Spleen (tissue), 11 donors: ENCODE results near the gene TMEM40. TPM values are rescaled to one million over a fixed set of nuclear protein-coding genes. Genes with fewer than 3 reads are reported as not detected.
A peak's percentile ranks its signal among the peaks of the same experiment; 100 is the strongest.

Source experiments
- DNase-seq: peaks from one replicate; pipeline ENCODE4 v3.0.0-alpha.2; 2020
- H3K27ac ChIP-seq, 8 donors: fragments of 200-600 bp; sonication (generic) in 7 of 8; 1 replicate in 4 of 8; 2 replicates in 4 of 8; pipeline versions ENCODE4 v1.5.0 to v1.8.0; 2016 to 2021; ENCODE audit warnings: inconsistent platforms in 4 of 8, mild to moderate bottlenecking in 4 of 8, moderate library complexity in 1 of 8
- H3K27me3 ChIP-seq, 7 donors: fragments of 200-600 bp; sonication (generic) in 6 of 7; replicated peaks in 1 of 7; 1 replicate in 4 of 7; 2 replicates in 3 of 7; pipeline versions ENCODE4 v1.5.0 to v1.8.0; 2016 to 2021; ENCODE audit warnings: inconsistent platforms in 3 of 7, mild to moderate bottlenecking in 1 of 7
- H3K36me3 ChIP-seq, 6 donors: fragments of 200-600 bp; sonication (generic) in 5 of 6; 1 replicate in 4 of 6; 2 replicates in 2 of 6; pipeline versions ENCODE4 v1.5.0 to v1.8.0; 2016 to 2021; ENCODE audit warnings: inconsistent platforms in 2 of 6
- H3K4me1 ChIP-seq, 6 donors: fragments of 200-600 bp; sonication (generic) in 5 of 6; 1 replicate in 3 of 6; 2 replicates in 3 of 6; pipeline versions ENCODE4 v1.5.0 to v1.8.0; 2016 to 2021; ENCODE audit warnings: inconsistent platforms in 3 of 6
- H3K4me3 ChIP-seq, 8 donors: fragments of 200-600 bp; sonication (generic) in 7 of 8; 1 replicate in 4 of 8; 2 replicates in 4 of 8; pipeline versions ENCODE4 v1.5.0 to v1.8.0; 2016 to 2021; ENCODE audit warnings: inconsistent platforms in 4 of 8, mild to moderate bottlenecking in 4 of 8, moderate library complexity in 2 of 8
- H3K9me3 ChIP-seq, 8 donors: fragments of 200-600 bp; sonication (generic) in 7 of 8; 1 replicate in 4 of 8; 2 replicates in 4 of 8; pipeline versions ENCODE4 v1.5.0 to v1.8.0; 2016 to 2021; ENCODE audit warnings: inconsistent platforms in 4 of 8
- POLR2A ChIP-seq, 3 donors: fragments of 450-650 bp; IDR thresholded peaks; one replicate each; pipeline ENCODE4 v1.5.1; 2017; ENCODE audit warnings: antibody characterized with exemption in 3 of 3, mild to moderate bottlenecking in 1 of 3
- POLR2AphosphoS5 ChIP-seq, 3 donors: sonication (generic); formaldehyde crosslinking; IDR thresholded peaks; one replicate each; pipeline ENCODE4 v1.5.1; 2017; ENCODE audit warnings: antibody characterized with exemption in 3 of 3
- WGBS, 5 donors: extraction: QIAGEN DNeasy Blood & Tissue Kit in 3 of 5; methylation state at CpG; one replicate each; pipeline versions ENCODE4 v1.1.5 to v1.1.7; 2013 to 2018; 5-methylcytosine and 5-hydroxymethylcytosine counted together
- intact Hi-C: fragments of 100-400 bp; cut with DNase I; formaldehyde crosslinking; loops from one replicate; pipeline ENCODE4 v1.15.0; 2023; ENCODE audit warnings: low total_unique reads
- polyA plus RNA-seq, 3 donors: library from polyadenylated mRNA; stranded (reverse); fragments of 200-250 nt; gene quantifications; one replicate each; pipeline ENCODE4 v1.2.1, GENCODE V29; 2013
- total RNA-seq, 7 donors: library from RNA; depleted of rRNA in 3 of 7; stranded (reverse); fragments of >200 nt in 3 of 7; fragmentation: NEBNext Ultra II Directional in 4 of 7; extraction: Animal tissue kit (Norgen Biotek cat#: 25700) in 4 of 7; gene quantifications; one replicate each; pipeline versions ENCODE4 v1.1.0 to v1.2.1, GENCODE V29; 2016 to 2021
- TF ChIP-seq, protein P1 (sequence below), 11 experiments: fragments of 200-600 bp in 7 of 11; fragments of 450-650 bp in 4 of 11; sonication (generic) in 4 of 11; IDR thresholded peaks in 8 of 11; conservative IDR thresholded peaks in 3 of 11; 1 replicate in 7 of 11; 2 replicates in 4 of 11; pipeline versions ENCODE4 v1.4.0 to v1.8.0; 2016 to 2021; ENCODE audit warnings: antibody characterized with exemption in 11 of 11, inconsistent platforms in 4 of 11, mild to moderate bottlenecking in 1 of 11
- donor health status: healthy with polysubstance abuse.
- donor health status: DM: no; HTN: no; CAD: no; lungs with moderate emphysema.
- donor health status: DM: no; HTN: no; CAD: no.
- donor health status: Bipolar disorder and iron deficiency.
- donor health status: healthy.
- donor health status: DM: no; HTN: no; CAD: no.
- donor health status: DM: yes; HTN: yes; CAD: no.

TMEM40 gene
- total and polyA plus RNA-seq, 10 donors: 0.29 to 3.8 (median 2.0) TPM

DNA sequence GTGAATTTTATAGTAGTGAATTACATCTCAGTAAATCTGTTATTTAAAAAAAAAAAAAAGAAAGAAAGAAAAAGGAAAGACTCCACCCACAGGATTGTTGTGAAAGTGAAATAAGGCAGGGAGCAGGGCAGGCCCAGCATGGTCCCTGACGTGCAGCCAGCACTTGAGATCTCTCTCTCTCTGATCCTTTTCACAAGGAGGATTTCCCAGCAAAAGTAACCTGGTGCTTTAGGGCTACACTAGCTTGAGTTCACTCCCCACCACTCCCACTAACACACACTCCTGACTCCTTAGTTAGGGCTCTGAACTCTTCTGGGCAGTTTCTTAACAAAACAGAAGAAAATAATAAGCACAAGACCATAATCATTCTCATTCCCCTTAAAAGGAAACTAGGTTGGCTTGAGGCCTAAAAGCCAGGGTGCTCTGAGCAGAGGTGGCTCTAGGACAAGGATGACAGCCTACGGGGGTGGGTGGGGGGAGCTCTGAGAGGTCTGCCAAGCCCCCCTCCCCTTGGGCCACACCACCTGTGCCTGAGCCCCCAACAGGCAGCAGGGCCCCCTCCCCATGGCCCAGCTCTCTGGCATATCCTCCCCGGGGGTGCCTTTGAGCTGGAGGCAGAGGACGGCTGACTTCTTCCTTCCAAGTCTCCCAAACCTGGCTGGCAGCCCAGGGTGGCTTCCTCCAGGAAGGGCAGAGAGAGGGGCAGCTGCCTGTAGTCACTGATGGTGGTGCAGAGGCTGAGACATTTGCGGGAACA is 856 bp downstream of the TMEM40 start:
- peak overlapping the region; percentile 27 to 79 (median 63) for H3K27ac ChIP-seq
- no peaks in the 10 kb centered on the region for H3K36me3 ChIP-seq
- TF ChIP-seq, protein P1, sequence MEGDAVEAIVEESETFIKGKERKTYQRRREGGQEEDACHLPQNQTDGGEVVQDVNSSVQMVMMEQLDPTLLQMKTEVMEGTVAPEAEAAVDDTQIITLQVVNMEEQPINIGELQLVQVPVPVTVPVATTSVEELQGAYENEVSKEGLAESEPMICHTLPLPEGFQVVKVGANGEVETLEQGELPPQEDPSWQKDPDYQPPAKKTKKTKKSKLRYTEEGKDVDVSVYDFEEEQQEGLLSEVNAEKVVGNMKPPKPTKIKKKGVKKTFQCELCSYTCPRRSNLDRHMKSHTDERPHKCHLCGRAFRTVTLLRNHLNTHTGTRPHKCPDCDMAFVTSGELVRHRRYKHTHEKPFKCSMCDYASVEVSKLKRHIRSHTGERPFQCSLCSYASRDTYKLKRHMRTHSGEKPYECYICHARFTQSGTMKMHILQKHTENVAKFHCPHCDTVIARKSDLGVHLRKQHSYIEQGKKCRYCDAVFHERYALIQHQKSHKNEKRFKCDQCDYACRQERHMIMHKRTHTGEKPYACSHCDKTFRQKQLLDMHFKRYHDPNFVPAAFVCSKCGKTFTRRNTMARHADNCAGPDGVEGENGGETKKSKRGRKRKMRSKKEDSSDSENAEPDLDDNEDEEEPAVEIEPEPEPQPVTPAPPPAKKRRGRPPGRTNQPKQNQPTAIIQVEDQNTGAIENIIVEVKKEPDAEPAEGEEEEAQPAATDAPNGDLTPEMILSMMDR (IDR thresholded peaks at IDR 0.05 in 8 of 11, conservative IDR thresholded peaks at IDR 0.05 in 3 of 11): no peak
- TF ChIP-seq POLR2AphosphoS5 (IDR thresholded peaks at IDR 0.05): no peak
- no peak for TF ChIP-seq POLR2A (IDR thresholded peaks at IDR 0.05)
- no peak overlapping the region for H3K4me3 ChIP-seq
- H3K9me3 ChIP-seq: no peaks in the 10 kb centered on the region
- H3K4me1 ChIP-seq: peaks cover 0 to 19% (median 6%) of the 10 kb centered on the region in 6 donors
- H3K27me3 ChIP-seq: no peaks in the 10 kb centered on the region
- DNase-seq: no peak
- intact Hi-C loops: no loop called here
- WGBS, 5 donors: 17 to 29% (median 20%) methylated on average over 3 to 5 of the region's 5 CpGs

DNA sequence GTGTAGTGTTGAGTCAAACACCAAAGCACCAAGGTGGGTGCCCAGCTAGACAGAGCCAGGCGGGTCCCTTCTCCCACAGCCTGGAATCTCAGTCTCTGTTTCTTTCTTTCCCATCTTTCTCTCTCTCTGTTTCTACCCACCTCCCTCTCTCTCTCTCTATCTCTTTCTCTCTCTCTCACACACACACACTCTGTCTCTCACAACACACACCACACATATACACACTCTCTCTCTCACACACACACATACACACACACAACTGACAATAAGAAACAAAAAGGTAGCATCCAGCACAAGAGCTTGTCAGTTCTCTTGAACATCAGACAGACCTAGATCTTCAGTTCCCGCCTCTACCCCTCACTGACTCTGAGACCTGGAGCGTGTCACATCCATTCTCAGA is 2.4 kb downstream of the TMEM40 start:
- no peaks in the 10 kb centered on the region for H3K36me3 ChIP-seq
- WGBS, 5 donors: 94 to 99% (median 95%) methylated on average over 3 of the region's 3 CpGs
- no peak overlapping the region for H3K27ac ChIP-seq
- TF ChIP-seq, protein P1 (IDR thresholded peaks at IDR 0.05 in 8 of 11, conservative IDR thresholded peaks at IDR 0.05 in 3 of 11): no peak
- no peak for TF ChIP-seq POLR2A (IDR thresholded peaks at IDR 0.05)
- TF ChIP-seq POLR2AphosphoS5 (IDR thresholded peaks at IDR 0.05): no peak
- intact Hi-C loops: no loop called here
- peaks cover 0 to 19% (median 6%) of the 10 kb centered on the region in 6 donors for H3K4me1 ChIP-seq
- H3K4me3 ChIP-seq: no peak overlapping the region
- H3K27me3 ChIP-seq: no peaks in the 10 kb centered on the region
- no peaks in the 10 kb centered on the region for H3K9me3 ChIP-seq
- DNase-seq: no peak

DNA sequence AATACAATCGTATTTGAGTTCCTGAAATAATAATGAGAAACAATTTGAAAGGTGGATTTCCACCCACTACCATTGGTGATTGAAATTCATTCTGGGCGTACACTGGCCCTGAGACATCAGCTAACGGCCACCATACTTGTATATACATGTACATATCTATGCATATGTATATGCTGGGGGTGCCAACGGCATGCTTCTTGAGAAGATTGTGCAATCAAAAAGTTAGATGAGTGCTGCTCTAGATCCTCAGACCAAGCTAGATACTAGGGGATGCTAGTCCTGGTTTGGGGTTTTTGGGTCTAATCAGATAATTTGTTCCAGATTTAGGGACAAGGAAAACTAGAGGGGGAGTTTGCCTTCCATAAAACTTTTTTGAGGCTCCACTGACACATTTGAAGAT is 2.9 kb downstream of the TMEM40 start:
- H3K36me3 ChIP-seq: no peaks in the 10 kb centered on the region
- no peaks in the 10 kb centered on the region for H3K27me3 ChIP-seq
- no peak overlapping the region for H3K27ac ChIP-seq
- TF ChIP-seq POLR2A (IDR thresholded peaks at IDR 0.05) (no peak), POLR2AphosphoS5 (IDR thresholded peaks at IDR 0.05) (no peak)
- TF ChIP-seq, protein P1 (IDR thresholded peaks at IDR 0.05 in 8 of 11, conservative IDR thresholded peaks at IDR 0.05 in 3 of 11): no peak
- intact Hi-C loops: no loop called here
- no peaks in the 10 kb centered on the region for H3K9me3 ChIP-seq
- no peak overlapping the region for H3K4me3 ChIP-seq
- no peak for DNase-seq
- H3K4me1 ChIP-seq: peaks cover 0 to 19% (median 6%) of the 10 kb centered on the region in 6 donors
- WGBS, 5 donors: 80 to 94% (median 87%) methylated on average over 4 of the region's 4 CpGs

DNA sequence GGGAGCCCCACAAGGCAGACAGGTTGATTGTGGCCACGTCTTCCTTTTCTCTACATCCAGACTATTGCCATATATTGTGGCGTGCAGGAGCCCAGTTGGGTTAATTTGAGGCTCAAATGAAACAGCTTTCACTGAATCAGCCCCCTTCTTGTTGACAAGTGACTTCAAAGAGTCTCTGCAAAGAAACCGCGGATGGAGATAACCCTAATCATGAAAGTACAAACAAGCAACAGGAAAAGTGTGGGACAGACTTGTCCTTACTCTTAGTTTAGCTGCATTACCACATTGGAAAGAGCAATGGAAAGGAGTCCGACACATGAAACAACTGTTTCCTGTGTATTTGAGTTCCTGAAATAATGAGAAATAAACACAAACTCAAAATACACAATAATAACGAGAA is 3.3 kb downstream of the TMEM40 start:
- Histone ChIP-seq H3K36me3 (no peaks in the 10 kb centered on the region), H3K27me3 (no peaks in the 10 kb centered on the region), H3K4me3 (no peak overlapping the region), H3K4me1 (peaks cover 0 to 19% (median 6%) of the 10 kb centered on the region in 6 donors), H3K9me3 (no peaks in the 10 kb centered on the region), H3K27ac (no peak overlapping the region)
- TF ChIP-seq, protein P1 (IDR thresholded peaks at IDR 0.05 in 8 of 11, conservative IDR thresholded peaks at IDR 0.05 in 3 of 11): no peak
- TF ChIP-seq POLR2A (IDR thresholded peaks at IDR 0.05) (no peak), POLR2AphosphoS5 (IDR thresholded peaks at IDR 0.05) (no peak)
- intact Hi-C loops: no loop called here
- WGBS, 5 donors: 55 to 80% (median 68%) methylated on average over 6 of the region's 6 CpGs
- DNase-seq: no peak
